ENCODE measurements around the gene PTGFR.

The PTGFR gene

DNA sequence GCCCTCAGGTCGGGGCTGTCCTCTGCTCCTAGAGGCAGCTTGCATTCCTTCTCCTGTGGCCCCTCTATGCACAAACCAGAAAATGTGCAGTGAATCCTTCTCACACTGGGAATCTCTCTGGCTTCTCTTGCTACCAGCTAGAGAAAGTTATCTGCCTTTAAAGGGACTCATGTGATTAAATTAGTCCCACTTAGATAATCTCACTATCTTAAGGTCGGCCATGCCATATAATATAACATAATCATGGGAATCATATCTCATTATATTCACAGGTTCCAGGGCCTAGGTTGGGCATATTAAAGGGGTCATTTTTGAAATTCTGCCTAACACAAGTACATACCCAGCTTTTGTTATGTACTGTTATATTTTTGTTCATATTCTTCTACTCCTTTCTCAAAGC lies 31.4 kb downstream of the PTGFR start:
- DNase-seq, result no peak

DNA sequence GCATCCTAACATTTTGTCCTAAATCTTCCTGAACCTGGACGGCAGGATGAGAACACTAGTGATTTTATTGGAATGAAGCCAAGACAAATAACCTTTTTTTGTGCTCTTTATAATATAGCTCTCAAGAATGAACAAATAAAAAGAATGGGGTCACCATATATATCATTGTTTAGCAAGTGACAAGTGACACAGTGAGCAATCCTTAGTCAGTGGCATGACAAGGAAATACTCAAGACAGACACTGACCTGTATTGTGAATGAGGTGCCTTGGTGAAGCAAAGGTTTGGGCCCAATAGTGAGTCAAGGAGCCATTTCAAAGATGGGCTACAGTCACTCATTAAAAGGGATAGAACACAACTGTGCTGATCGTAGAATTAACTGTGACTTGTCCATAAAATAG lies 35.7 kb downstream of the PTGFR start:
- DNase-seq, result no peak

DNA sequence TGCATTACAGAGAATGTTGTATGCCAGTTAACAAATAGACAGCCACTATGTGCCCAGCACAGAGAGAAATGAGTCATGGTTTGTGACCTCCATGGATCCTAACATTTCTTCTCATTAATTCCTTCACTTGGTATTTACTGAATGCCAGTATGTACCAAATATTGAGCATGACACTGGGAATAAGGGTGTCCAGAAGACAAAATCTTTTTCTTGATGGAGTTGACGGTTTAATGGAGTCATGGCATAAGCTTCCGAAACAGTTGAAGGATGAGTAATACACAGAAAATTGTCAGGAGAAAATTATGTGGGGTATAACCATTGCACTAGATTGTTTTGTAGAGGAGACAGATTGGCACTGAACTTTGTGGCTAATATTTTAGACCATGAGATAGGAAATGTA lies 36.9 kb downstream of the PTGFR start:
- DNase-seq, result no peak

DNA sequence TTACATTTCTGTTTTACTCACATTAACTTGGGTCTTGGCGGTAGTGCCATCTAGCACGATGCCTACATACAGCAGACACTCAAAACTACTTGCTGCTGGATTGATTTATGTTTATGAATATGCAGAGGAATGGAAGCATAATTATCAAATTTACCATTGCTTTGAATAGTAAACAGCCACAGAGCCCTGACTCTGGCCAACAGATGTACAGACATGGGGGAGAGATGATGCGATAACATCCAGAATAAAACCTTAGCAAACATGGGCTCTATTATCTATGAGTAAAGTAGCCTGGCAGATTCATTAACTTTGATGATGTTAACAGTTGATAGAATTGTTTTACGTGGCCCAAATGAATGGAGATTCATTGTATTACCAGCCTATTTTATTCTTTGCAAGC lies 42.8 kb downstream of the PTGFR start:
- no peak for DNase-seq

DNA sequence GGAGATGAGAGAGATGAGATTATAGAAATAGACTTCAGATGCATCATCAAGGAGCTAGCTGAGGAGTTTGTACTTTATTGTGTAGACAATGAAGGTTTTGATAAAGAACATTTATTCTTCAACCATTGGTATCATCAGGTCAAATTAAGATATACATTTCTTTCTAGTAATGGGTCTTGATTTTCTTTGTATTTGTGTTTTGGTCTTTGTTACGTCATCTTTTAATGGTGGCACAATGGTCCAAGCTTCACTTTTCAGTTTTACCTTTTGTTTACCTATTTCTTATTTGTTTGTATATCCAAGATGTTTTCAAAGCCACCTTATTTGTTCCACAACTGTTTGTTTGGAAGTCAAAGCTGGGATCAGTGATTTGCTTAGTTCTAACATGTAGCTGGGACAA lies 44.5 kb downstream of the PTGFR start:
- DNase-seq, result no peak

DNA sequence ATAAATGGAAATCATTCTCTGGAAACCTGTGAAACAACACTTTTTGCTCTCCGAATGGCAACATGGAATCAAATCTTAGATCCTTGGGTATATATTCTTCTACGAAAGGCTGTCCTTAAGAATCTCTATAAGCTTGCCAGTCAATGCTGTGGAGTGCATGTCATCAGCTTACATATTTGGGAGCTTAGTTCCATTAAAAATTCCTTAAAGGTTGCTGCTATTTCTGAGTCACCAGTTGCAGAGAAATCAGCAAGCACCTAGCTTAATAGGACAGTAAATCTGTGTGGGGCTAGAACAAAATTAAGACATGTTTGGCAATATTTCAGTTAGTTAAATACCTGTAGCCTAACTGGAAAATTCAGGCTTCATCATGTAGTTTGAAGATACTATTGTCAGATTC lies 45.7 kb downstream of the PTGFR start:
- DNase-seq, result no peak

DNA sequence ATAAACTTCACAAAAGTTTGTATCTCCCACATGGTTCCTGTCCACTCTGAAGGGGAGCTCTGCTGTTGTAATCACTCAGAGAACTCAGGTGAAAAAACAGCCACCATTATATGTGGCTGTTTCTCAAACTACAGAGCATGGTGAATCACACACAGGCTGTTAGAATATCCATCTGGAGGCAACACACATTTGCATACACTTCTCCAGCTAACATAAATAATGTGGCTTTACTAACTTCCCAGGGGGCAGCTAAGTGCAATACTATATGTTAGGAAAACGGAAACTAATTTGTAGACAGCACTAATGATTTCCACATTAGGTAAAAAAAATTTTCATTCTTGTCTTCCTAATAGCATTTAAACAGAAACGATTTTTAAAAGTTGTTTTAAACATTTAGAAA lies 49.3 kb downstream of the PTGFR start:
- DNase-seq, result no peak

DNA sequence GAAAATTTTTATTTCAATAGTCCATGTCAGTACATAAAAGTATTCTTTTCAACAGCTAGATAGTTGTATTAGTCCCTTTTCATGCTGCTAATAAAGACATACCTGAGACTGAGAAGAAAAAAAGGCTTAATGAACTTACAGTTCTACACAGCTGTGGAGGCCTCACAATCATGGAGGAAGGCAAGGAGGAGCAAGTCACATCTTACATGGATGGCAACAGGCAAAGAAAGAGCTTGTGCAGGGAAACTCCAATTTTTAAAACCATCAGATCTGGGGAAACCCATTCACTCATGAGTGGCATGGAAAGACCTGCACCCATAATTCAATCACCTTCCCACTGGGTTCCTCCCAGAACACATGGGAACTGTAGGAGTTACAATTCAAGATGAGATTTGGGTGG lies 50.7 kb downstream of the PTGFR start:
- DNase-seq, result no peak

DNA sequence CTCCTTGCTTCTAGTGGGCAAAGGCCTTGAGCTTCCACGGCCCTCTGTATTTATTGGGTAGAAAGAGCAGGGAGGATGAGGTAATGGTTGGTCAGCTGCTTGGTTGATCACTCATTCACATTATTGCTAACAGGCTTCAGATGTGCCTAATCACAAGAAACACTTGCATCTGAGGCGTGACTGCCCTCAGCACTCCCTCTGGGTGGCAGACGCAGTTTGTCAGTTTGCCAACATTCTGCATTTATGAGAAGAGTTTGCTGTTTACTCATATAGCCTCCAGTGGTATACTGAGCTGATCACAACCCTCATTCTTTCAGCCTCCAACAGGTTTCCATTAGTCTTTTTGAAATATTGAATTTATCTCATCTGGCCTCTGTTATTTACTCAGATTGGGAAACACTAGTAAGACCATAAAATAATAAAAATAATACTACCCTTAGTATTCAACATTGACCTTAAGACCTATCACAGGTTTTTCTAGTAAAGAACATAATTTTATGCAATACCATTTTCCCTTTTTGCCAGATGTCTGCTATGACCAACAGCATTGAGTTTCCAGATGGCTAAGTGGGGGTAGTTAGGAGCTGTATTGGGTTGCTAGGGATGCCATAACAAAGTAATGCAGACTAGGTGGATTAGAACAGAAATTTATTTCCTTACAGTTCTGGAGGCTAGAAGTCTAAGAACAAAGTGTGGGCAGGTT lies 53.3 kb downstream of the PTGFR start:
- DNase-seq, result no peak

DNA sequence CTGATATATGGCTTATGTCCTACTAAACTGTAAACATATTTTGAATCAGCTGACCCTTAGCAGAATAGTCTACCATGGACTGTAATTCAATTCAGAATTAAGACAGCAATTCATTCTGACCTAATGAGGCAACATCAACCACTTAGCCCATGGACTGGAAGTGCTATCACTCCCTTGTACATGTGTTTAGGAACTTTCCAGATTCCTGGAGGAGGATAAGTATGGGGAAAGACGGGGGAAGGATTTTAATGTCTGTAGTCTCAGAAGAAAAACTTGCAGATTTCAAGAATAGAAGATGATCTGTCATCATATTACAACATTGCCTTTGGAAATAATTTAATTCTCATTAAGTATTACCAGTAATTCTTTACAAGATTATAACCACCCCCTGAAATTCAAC lies 56.3 kb downstream of the PTGFR start:
- DNase-seq, result no peak

DNA sequence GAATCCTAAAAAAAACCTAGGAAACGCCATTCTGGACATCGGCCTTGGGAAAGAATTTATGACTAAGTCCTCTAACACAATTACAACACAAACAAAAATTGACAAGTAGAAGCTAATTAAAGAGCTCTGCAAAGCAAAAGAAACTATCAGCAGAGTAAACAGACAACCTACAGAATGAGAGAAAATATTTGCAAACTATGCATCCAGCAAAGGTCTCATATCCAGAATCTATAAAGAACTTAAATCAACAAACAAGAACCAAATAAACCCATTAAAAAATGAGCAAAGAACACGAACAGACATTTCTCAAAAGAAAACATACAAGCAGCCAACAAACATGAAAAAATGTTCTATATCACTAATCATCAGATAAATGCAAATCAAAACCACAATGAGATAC lies 58.6 kb downstream of the PTGFR start:
- DNase-seq, result no peak

DNA sequence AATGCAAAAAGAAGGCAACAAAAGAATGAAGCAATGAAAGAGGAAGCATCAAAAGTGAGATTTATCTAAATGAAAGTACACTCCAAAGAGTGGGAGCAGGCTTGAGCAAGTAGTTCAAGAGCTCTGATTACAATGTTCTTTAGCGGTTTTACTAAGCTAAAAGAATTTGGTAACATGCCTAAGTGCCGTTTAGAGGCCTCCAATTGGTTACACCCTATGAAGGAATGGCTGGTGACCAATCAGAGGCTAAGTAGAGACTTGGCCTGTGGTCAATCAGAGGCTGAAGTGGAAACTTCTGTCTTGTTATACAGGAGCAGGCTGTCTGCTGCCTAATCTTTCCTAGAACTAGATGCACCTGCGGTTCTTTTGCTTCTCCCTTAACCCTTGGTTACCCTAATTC lies 59.1 kb downstream of the PTGFR start:
- DNase-seq, result no peak

DNA sequence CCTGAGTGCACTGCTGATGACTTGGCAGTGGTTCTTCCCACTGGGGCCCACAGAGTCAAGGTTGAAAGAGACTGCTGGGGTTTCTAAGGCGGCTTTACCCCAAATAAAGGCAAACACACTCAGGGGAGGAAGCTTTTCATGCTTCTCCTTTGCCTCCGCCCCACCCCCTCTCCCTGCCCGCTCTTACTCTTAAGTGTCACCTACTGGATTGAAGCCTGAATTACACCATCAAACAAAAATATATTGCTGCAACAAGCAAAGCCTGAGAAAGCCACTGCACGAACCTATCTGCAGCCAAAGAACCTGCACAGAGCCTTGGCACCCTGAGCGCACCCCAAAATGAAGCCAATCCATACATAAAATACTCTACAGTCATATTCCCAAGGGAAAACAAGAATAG lies 63.1 kb downstream of the PTGFR start:
- DNase-seq, result no peak

DNA sequence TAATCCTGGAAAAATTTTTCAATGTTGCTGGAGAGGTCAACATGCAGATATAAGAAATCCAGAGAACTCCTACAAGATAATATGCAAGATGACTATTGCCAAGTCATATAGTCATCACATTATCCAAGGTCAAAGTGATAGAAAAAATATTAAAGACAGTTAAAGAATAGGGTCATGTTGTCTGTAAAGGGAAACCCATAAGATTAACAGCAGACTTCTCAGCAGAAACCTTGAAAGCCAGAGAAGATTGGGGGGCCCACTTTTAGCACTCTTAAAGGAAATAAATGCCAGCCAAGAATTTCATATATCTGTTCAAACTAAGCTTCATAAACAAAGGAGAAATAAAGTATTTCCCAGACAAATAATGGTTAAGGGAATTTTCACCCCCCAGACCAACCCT lies 64.1 kb downstream of the PTGFR start:
- DNase-seq, result no peak

DNA sequence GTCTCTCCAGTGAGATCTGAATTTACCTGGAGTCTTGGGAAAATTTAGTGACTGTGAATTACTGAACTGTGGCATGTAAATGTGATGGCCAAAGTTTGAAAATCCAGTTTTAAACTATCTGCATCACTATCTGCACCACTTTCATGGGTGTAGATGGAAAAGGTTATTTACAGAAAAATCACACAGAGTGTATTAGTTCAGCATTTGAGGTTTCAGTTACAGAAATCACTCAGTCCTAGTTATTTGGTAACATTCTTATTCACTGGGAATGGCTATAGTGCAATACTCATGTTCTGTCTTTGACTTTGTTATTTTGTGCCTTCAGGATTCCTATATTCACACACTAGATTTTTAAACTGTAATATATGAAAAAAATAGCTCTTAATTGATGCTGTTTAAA lies 68.9 kb downstream of the PTGFR start:
- no peak for DNase-seq

DNA sequence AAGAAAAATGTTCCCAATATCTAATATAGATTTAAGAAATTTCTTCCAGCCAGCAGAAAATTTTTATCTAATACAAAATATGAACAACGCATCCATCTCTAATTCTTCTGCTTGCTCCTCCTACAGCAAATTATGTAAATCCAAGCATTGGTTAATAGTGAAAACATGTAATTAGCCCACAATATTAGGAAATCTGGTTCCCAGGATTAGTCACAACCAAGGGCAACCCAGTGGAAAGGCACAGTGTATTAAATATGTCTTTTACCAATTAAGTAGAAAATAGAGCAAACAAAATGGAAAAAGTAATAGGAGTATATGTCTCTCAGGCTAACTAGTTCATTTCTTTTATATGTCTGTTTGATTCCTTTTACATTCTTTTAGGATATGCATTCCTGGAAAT lies 70.0 kb downstream of the PTGFR start:
- no peak for DNase-seq

DNA sequence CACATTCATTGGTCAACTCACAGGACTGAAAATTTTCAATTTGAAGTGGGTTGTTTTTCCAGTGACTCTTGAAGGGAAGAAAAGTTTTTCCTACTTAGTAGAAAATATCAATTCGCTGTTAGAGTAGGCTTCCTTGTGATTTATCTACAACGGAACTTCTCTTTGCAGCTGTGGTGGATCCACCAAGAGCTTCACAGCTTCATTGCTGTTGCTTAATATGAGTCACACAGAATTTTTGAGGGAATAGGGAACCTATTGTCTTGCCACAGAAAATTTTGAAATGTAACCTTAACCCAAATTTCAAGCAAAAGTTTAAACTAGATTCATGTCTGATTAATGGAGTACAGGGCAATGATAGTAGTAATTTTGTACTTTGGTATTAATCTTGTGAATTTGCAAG lies 71.1 kb downstream of the PTGFR start:
- no peak for DNase-seq

DNA sequence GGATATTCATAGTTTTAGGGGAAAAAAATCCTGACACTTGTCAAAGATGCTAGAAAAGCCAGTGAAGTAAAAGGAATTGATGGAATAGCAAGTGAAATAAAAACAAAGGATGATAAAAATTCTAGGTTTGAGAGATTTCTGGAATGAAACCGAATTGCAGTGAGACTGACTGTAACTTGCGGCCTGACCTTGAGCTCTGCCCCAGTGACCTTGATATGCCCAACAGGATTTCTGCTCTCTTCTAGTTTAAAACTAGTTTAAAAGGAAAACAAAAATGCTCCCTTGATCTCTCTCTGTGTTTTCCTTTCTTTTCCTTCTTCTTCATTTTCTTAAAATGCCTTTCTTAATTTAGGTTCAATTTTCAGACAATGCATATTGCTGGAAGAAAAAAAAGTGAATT lies 74.6 kb downstream of the PTGFR start:
- no peak for DNase-seq

DNA sequence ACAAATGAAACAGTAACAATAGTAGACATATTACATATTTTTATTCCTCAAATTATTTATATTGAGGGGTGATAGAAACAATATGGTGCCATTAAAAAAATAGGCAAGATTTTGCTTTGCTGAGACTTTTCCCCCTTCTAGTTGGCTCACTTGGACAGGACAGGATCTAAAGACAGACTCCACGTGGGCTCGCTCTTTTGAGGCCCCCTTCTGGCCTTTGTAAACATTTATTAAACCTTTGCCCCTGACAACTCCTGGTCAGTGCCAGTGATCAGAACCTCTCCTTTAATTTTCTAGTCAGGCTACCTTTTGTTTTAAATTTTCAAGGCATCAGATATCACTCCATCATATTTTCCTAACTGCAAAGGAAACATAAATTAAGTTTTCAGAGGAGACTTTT lies 79.8 kb downstream of the PTGFR start:
- DNase-seq, result no peak

DNA sequence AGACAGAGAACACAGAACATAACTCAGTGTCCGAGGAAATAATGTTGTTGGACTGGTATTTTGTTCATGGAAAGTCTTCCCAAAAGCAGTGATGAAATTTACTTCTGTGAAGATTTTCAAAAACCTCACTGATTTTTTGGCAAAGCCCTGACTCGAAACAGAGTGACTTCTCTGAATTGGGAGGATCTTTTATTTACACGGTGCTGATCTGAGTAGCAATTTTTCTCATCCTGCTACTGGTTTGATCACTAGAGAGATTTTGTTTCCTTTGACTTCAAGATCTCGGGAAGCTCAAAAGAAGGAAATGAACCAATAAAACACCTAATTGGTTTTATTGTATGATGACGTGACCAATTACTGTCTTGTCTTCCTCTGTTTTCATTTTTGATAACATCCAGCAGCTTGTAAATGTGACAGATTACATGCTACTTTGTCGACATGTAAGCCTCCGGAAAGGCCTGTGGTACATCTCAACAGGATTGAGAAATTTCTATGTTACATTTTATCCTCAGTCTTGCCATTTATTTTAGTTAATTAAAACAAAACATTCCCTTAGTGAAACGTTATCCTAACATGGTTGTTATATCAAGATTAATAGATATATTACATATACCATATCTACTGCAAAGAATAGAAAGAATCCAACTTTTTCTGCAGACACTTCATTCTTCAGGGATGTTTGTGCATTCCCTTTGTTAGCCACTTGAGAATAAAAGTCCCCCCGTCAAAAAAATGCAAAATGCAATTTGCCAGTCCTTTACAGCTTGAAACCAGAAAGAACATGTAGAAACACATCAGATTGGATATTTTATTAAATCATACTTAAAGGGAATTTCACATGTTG lies 86.7 kb downstream of the PTGFR start:
- no peak for DNase-seq

DNA sequence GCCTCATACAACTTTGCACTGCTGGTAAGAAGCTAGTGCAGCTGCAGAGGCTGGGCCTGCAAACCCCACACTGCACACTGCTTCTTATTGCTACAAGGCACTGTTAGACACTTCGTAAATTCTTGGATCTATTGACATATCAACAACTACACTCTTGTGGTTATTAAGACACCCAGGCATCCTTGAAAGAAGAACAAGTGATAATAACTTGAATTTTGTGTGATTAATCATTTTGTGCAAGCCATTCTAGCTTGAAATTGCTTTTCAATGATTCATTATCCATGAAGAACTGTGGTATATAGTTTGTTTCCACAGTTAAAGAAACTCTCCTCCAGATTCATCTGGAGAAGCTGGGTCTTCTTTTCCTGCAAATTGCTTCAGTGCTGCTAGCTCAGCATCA lies 95.8 kb downstream of the PTGFR start:
- DNase-seq, result no peak

DNA sequence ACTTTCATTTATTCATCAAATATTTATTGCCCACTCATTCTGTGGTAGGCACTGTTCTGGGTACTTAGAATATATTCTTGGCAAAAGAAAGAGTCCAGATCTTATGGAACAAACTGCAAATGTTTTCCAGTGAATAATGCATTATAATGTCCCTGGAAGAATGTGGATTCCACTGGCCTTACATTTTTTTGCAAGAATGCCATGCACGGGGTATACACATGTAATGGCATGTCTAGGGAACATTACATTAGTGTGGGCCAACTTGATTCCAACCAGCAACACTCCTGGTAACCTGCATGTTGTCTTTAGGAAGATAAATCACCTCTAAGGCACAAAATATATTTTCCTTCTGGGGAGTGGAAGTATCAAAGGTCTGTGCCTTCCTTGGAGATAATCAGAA lies 96.4 kb downstream of the PTGFR start:
- no peak for DNase-seq

Data from stimulated activated CD4-positive, alpha-beta T cell treated with anti-CD3 and anti-CD28 coated beads, Interleukin-12 subunit alpha, Interleukin-12 subunit beta, amount 100 ng/mL, for 4 hours (primary cell).